Gastroesophageal sphincter (tissue), 3 donors: Measurements from ENCODE around the gene LYZL2.
"Not testable (repeated sequence)": the region's sequence is repeated elsewhere in the genome, so short reads cannot be mapped to it uniquely, and the experiment has no call there.

Experiments used
- EP300 ChIP-seq: sonication (generic); formaldehyde crosslinking; IDR thresholded peaks from one replicate; pipeline ENCODE4 v1.6.1; 2017; ENCODE audit warnings: antibody characterized with exemption, mild to moderate bottlenecking
- POLR2A ChIP-seq, 2 donors: fragments of 450-650 bp; IDR thresholded peaks; one replicate each; pipeline ENCODE4 v1.6.1; 2017; ENCODE audit warnings: antibody characterized with exemption in 2 of 2, mild to moderate bottlenecking in 2 of 2, moderate library complexity in 1 of 2
- POLR2AphosphoS5 ChIP-seq: sonication (generic); formaldehyde crosslinking; IDR thresholded peaks from one replicate; pipeline ENCODE4 v1.6.1; 2017; ENCODE audit warnings: antibody characterized with exemption
- TF ChIP-seq, protein P1 (sequence below), 4 experiments: fragments of 200-600 bp in 2 of 4; fragments of 450-650 bp in 2 of 4; sonication (generic) in 1 of 4; IDR thresholded peaks; one replicate each; pipeline ENCODE4 v1.5.1; 2017 to 2019; ENCODE audit warnings: antibody characterized with exemption in 4 of 4, mild to moderate bottlenecking in 2 of 4, moderate library complexity in 2 of 4

DNA sequence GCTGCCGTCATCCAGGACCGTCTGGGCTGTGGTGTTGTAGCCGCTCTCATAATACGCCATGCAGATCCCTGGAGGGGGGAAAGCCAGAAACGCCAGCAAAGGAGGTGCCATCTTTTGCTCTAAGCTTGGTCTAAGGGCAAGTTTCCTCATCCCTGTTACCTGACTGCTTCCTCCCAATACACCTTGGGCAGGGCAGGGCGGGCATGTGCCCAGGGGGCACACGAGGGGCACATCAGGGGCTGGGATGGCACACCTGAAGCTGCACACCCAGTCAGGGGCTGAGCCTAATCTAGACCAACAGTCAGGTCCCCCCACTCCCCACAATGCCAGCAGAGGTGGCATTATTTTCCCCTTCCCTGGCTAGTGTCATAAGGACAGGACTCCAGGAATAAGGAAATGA is 3.4 kb downstream of the LYZL2 start:
- TF ChIP-seq, protein P1, sequence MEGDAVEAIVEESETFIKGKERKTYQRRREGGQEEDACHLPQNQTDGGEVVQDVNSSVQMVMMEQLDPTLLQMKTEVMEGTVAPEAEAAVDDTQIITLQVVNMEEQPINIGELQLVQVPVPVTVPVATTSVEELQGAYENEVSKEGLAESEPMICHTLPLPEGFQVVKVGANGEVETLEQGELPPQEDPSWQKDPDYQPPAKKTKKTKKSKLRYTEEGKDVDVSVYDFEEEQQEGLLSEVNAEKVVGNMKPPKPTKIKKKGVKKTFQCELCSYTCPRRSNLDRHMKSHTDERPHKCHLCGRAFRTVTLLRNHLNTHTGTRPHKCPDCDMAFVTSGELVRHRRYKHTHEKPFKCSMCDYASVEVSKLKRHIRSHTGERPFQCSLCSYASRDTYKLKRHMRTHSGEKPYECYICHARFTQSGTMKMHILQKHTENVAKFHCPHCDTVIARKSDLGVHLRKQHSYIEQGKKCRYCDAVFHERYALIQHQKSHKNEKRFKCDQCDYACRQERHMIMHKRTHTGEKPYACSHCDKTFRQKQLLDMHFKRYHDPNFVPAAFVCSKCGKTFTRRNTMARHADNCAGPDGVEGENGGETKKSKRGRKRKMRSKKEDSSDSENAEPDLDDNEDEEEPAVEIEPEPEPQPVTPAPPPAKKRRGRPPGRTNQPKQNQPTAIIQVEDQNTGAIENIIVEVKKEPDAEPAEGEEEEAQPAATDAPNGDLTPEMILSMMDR (IDR thresholded peaks at IDR 0.05) = not testable (repeated sequence)
- TF ChIP-seq POLR2A (IDR thresholded peaks at IDR 0.05); EP300; POLR2AphosphoS5: not testable (repeated sequence)
